SU-DHL-6 (cell line): Measurements from ENCODE around the gene BHMT.

Source experiments
- CTCF ChIP-seq: fragments of 200-600 bp; sonication (generic); IDR thresholded peaks from one replicate; pipeline ENCODE4 v1.5.1; 2017; ENCODE audit warnings: antibody characterized with exemption, mild to moderate bottlenecking, low read length, moderate library complexity; ENCODE audit not compliant: insufficient read depth, poor library complexity, severe bottlenecking
- EZH2phosphoT487 ChIP-seq: fragments of 200-600 bp; sonication (generic), shearing (Covaris generic); conservative IDR thresholded peaks from 2 replicates; pipeline ENCODE4 v1.6.1; 2018; ENCODE audit warnings: mild to moderate bottlenecking, antibody characterized with exemption, low read length, moderate library complexity, mixed read lengths

- no peak for TF ChIP-seq CTCF
- no peak for TF ChIP-seq EZH2phosphoT487
Measured at GRCh38 chr5:79105868-79106267, 5.7 kb upstream of the BHMT start.
